GM18861 (cell line): ENCODE measurements around the gene MKNK1.

ENCODE experiments used
- ATAC-seq: cut with Tn5 transposase; IDR thresholded peaks from one replicate; pipeline ENCODE4 v1.9.1; 2021; ENCODE audit not compliant: unreplicated experiment

The MKNK1 gene

DNA sequence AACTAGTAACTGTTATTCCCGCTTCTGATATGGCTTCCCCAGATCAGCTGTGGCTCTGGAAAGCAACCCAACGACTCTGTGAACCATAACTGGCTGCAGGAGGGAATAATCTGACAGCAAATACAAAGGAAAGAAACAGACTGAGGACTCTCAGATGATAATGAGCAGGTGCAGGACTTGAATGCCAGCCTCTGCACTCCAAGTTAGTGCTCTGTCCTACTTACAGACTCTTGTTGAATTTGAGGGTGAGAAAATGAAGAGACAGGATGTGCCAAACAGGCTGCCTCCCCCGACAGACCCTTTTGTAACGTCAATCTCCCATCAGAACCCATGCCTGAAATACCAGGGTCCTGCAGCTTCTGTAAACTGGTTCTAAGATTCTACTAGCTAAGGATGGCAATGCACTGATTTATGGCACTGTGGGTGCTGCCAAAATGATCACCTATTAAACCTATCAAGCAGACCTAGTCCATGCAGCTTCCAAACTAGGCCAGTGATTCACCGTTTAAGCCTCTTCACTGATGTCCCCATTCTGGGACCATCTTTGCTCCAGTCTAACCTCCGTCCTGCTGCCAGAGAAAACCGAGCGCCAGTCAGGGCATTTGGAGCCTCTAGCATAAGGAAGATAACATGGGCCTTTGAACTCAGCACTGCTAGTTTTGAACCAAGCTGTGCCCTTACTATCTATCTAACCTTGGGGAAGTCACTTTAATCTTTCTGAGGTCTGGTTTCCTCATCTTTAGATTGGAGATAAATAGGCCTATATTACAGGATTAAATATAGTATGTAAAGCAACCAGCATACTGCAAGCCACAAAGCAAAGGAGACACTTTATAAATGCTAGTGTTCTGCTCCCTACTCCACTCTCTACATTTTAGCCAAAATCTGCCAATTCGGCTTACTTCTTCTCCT lies 4.8 kb downstream of the MKNK1 start:
- ATAC-seq = no peak

DNA sequence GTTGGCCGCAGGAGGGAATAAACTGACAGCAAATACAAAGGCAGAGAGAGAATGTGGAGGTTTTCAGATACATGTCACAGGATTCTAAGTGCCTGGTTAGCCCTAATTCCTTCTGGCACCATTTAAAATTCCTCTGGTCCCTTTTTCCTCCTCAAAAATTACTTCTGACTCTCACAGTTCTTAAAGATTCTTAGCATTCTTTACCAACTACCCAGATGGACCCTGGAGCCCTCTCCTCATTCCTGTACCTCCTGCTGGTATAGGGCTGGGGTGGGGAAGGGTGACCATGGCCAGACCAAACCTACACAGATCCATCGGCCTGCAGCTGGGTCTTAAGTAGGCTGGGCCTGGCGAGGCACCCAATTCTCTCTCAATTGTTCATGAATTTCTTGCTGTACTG lies 7.2 kb downstream of the MKNK1 start:
- no peak for ATAC-seq

DNA sequence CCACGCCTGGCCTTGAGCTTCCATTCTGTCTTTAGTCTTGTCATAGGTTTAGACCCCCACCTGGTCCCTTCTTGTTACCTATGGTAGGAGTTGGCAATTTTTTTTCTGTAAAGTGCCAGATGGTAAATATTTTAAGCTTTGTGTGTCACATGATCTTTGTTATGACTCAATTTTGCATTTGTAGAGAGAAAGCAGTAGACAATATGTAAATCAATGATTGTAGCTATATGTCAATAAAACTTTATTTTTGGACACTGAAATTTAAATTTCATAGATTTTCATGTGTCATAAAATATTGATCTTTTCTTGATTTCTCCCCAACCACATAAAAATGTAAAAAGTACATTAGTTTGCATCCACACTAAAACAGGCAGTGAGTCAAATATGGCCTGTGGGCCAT lies 8.0 kb downstream of the MKNK1 start:
- no peak for ATAC-seq

DNA sequence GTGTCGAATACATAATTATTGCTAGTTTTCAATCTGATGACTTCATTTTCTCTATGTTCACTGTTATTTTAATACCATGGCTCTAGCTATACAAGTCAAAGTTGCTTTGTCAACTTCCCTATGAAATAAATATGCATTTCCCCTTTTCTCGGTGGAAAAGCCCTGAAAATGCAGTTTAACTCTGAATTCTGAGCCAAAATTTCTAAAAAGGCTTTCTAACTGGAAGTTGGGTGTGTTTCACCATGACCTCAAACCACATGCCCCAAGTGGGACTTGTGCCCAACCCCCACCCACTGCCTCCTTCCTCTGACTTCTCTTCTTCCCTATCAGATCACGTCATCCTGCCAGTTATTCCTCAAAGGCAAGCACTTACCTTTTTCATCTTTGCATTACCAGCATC lies 8.9 kb downstream of the MKNK1 start:
- no peak for ATAC-seq

DNA sequence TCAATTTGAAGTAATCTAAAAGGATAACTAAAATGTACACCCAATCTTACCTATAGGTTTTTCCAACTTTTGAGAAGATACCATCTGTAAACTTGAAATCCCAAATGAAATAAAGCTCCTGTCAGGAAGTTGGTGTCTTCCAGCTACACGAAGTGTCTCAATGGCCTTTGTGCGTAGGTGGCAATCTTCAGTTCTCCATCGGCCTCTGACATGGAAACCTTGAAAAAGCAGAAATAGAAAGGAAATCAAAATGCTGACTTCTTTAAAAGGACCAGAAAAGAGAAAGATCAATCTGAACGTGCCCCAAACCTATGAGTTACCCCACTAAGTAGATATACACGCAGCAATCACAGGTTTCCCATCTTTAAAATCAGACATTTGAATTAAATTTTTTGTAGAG lies 10.0 kb downstream of the MKNK1 start:
- ATAC-seq = no peak

DNA sequence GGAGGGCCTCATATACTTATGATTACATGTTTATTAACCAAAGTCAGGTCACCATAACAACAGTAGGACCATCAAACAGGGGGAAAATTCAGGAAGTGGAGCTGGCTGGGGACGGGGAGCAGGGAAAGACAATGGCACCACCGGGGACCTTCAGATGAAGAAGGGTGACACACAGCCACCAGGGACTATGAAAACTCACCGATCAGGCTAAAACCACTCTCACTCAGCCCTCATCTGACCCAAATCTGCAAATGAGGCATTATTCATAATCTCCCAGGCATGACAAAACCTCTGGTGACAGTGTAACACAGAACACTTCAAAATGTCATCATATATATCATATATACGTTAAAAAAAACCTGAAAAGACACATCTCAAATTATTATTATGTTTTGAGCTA lies 11.2 kb downstream of the MKNK1 start:
- no peak for ATAC-seq

DNA sequence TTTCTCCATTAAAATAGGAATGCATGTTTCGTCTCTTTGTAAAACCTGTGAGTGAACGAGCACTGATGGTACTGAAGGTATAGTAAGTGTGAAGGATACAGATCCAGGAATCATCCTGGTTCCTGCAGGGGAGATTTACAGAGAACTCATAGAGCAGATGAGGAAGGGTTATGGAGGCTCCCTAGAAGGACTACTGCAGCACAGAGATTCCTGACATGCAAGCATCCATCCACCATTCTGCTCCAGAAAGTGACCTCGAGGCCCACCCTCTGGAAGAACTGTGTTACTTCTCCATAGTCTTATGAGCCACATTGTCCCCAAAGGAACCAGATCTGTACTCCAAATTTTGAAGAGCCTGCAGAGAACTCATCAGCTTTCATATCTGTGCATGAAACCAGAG lies 14.5 kb downstream of the MKNK1 start:
- ATAC-seq = no peak

DNA sequence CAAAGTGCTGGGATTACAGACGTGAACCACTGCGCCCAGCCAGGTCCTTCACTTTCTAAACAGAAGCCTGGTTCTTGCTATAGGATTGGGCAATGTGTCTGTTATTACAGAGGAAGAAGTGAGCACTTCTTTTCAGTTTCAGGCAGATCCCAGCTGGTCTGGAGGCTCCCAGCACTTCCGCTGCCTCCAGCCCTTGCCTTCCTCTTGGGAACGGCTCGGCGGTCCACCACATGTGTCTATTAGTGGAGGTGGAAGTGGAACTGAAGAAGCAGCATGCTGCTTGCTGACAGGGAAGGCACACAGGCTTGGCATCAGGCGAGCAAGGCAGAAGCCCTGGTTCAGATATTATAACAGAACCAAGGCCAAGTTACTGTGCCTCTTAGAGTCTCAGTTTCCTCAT lies 17.0 kb downstream of the MKNK1 start:
- ATAC-seq = no peak

DNA sequence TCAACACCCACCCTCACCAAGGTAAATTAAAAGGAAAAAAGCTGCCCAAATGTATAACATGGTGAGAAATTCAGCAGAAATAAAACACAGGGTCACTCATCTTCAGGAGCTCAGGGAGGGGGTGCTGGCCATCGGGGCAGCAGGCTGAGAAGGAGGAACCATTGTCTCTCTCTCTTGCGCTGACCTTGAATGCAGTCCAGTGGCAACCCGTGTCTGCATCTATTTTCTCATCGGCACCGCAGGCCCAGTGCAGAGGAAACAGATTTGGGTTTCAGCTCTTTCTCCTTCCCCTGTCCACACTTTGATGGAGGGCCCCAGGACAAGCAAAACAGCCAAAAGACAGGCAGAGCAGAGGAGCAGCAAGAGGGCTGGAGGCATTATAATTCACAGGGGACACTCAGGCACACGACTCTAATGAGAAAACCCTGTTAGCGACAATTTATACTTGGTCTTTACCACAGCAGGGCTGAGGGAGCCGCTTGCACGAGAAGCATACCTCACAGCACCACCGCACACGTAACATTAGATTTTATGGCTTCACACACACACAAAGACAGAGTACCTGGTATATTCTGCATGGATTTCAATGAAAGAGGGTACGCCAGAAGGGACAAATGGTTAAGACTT lies 18.6 kb downstream of the MKNK1 start:
- no peak for ATAC-seq

DNA sequence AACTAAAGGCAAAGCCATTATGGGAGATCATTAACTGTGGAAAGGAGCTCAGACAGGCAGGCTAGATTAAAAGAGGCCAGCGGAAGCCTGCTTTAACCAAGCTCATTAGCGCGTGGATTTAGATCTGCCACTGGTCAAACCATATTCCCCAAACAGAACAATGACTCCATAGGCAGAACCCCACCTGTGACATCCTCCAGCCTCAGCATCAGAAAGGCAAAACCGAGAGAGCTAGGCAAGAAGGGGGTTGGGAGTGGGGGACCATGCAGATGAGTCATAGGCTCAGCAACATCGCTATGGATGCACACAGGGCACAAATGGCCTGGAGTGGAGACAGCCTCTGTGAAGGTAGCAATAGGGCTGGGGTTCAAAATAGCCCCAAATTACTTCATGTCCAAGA lies 20.6 kb downstream of the MKNK1 start:
- no peak for ATAC-seq

DNA sequence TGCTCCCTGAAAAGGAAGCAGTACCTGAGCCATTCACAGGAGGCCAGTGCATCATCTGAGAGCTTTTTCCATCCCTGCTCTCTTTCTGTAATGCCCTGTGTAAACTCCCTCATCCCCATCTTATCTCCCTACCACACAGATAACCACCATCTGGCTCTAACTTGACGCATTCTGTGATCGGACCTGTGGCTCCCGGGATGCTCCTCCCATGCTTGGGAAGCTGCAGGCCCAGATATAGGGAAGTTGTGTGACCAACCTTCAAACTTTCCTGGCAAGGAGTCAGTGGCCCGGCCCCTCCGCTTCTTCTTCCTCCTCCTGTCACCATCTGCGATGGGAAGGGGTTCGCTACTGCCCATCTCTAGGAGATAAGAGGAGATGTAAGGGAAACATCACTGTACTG lies 21.1 kb downstream of the MKNK1 start:
- no peak for ATAC-seq

DNA sequence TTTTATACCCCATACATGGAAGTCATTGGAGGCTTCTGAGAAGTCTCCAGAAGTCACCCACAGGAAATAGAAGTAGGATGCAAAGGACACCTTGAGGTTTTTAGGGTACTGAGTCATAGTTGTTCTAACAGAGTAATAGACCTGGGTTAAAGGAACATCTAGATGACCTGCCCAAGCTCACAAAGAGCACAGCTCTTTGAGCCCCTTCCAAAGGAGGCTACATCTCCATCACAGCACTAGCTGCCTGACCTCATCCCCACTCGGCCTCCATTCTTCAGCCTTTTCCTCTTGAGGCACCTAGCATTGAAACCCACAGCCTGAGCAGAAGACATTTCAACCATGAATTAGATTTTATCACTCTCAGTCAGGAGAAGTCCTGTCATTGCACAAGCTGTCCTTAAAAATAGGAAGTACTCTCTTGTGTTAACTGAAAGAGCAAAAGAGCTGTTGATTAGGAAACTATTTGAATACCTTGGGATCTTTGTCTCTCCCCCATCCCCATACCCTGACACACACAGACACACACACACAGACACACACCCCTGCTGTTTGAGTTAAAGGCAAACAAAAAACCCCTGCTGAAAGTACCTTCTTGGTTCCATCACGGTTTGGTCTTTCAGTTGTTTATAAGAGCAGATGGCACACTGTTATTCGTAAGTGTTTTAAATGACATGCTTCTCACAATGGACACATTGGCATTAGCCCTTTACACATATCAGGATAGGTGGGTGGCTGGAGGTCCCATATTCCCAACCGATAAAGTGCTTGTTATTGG lies 22.2 kb downstream of the MKNK1 start:
- no peak for ATAC-seq

DNA sequence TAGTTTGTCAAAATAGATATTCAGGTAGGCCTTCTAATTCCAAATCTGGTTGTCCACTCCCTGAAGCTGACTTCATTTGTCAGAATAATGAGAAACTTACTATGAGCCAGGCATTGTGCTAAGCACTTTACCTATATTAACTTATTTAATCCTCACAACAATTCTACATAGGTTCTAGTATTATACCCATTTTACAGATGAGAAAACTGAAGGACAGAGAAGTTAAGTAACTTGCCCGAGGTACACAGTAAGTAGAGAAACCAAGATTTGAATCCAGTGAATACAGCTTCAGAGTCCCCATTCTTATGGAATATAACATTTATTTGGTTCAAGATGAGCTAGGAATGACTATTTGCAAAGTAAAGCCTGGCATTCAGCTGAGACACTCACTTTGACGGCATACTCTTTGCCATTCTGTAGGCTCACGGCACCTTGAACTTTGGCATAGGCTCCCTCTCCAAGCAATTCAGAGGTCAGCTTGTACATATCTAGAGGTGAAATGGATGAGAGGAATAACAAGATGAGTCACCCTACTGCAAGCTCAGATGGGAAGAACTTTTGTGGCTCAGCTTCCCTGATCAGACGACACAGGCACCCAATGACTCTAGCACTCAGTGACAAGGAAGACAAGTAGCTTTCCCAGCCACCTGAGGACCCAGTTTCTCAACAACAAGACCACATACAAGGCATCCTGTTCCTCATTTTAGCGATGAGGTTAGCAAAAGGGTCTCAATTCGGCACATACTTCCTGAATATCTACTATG lies 23.7 kb downstream of the MKNK1 start:
- ATAC-seq = no peak

DNA sequence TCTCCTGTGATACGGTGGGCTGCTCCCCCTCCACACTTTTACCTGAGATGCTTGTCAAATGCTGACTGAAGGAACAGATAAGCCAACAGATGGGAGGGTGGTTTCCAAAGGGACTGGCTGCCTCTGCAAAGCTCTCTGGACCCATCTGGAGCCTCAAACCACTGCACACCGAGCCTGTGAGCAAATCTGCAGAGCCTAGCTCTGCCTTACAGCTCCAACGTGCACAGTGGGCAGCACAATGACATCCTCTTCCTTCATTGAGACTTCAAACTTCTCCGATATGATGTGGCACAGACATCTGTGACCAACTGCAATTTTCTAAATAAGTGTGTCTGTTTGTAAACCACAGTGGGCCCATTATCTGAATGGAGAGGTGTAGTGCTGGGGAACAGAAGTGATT lies 26.4 kb downstream of the MKNK1 start:
- no peak for ATAC-seq

DNA sequence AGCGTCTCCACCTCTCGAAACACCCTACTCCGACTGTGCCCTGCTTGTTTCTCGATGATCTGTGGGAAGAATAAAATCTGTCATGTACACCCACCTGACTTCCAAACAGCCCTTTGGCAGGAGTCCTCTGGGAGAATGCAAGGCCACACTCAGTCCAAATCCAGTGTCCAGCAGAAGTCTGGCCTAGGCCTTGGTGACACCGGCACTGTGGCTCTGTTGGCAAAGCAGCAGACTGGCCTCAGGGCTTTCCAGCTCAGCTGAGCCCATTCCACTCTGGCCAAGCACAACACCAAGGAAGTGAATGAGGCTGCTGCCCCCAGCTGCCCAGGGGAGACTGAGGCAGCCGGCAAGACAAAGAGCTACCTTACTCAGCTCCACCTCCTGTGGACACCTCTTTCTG lies 27.5 kb downstream of the MKNK1 start:
- ATAC-seq = no peak

DNA sequence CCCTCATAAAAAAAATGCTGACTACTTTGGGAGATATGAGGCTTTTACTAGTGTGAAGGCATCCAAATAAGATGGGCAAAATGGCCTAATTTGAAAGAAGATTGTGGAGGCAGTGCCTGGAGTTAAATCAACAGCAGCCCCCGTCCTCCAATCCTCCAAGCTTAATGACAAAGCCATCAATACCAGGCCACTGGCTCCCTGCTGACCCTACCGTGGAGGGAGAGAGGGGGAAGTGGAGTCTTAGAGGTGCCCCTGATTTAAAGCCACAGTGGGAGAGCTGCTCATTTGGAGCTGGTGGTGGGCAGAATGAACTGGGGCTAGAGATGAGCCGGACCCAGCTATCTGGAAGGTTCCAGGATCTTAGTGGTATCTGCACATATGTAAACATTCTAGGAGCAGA lies 28.3 kb downstream of the MKNK1 start:
- no peak for ATAC-seq

DNA sequence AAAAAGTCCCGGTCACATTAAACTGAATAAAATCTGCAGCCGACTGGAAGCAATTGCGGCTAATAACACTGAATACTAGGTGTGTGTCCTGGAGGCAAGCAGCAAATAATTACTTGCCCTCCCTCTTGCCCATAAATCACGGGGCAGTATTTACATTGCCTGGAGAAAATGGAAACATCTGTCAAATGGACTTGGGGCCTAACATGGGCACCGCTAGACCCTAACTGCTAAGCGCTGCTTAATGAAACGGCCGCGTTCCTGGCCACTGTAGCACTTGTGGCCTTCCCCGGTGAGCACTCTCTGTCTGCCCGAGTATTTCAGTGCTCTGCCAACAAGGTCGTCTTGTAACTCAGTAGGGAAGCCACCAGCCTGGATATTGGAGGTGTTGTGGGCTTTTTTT lies 28.8 kb downstream of the MKNK1 start:
- ATAC-seq = no peak

DNA sequence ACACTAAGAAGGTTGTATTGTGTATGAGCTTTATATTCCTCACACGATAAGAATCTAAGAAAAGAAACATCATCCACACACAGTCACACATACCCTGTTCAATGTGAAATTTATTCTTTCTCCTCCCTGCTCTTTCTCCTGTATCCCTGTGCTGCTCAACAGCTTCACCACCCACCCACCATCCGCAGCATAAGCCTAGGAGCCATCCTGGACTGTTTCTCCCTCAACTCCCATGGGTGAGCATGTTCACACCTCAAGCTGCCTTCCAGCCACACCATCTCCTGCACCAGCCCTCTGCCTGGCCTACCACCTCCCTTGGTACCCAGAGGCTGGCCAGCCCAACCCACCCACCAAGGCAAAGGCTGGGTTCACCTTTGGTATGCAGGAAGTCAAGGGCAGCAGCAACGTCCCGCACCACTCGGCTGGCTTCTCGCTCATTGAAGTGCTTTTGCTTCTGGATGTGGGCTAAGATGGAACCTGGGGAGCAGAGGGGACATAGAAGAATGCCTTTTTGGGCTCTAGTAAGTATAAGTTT lies 32.3 kb downstream of the MKNK1 start:
- no peak for ATAC-seq

DNA sequence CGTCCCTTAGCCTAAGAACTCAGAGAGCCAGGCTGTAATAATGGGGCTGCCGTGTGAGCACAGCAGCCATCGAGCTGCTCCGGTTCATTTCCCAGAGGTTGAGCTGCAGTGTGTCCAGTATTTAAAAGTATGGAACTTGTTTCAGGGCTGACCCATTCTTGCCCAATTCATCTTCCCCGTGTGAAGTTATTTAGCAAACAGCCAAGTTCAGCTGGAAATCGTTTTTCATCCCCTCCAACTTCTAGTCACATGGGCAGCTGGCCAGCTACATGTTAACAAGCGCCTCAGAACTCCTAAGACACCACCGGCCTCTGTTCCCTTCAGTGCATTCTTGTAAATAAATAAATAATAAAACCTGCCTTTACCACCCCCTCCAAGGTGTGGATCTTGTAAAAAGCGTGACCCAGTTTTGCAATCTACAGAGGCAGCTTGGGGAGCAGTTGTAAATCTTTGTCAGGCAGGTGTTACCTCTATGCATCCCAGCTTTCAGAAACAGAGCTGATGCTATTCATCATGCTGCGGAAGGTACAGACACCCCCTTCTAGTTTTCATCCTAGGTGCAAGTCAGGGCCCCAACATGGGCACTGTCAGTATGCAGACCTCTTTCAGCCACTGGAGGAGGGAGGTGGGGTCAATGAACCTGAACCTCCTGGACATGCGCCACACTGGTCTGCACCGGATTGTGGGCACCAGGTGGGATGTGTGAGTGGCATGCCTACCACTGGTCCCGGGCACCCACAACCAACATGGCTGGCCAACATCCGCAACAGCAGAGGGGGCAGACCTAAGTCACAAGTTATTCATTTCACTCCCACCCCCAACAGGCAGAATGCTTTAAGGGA lies 34.0 kb downstream of the MKNK1 start:
- ATAC-seq = no peak

DNA sequence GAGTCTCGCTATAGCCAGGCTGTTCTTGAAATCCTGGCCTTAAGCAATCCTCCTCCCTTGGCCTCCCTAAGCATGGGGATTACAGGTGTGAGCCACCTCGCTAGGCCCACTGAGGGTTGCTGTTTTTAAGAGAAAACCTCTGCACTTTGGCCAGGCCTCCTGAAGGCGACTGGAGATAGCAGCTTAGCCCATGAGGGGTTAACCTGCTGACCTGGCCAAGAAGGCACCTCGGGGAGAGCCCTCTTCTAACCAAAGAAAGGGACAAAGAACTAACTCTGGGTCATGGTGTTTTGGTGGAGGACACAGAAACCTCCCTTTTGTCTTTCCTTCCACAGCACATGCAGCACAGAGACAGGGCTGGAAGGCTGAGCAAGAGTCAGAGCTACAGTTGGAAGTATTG lies 35.0 kb downstream of the MKNK1 start:
- no peak for ATAC-seq
